Measurements from ENCODE around the gene TJAP1.
"Not testable (repeated sequence)": the region's sequence is repeated elsewhere in the genome, so short reads cannot be mapped to it uniquely, and the experiment has no call there.

TJAP1 gene

DNA sequence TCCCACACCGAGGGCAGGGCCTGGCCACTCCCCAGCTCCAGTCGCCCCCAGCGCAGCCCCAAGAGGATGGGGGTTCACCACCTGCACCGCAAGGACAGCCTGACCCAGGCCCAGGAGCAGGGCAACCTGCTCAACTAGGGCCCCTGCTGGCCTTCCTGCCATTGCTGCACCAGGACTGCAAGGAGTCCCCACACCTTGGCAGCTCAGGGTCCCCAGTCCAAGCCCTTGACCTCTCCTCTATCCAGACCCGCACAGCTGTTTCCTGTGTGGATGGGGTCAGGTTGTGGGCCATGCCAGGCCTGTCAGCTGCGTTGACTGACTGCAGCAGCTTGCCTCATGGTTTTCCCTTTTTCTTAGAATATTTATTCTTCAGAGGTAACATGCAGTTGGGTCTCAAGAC, 28.3 kb downstream of the TJAP1 start:
- no peak for DNase-seq

GRCh38 chr6:43506171-43506570, 28.8 kb downstream of the TJAP1 start:
- no peak for DNase-seq

DNA sequence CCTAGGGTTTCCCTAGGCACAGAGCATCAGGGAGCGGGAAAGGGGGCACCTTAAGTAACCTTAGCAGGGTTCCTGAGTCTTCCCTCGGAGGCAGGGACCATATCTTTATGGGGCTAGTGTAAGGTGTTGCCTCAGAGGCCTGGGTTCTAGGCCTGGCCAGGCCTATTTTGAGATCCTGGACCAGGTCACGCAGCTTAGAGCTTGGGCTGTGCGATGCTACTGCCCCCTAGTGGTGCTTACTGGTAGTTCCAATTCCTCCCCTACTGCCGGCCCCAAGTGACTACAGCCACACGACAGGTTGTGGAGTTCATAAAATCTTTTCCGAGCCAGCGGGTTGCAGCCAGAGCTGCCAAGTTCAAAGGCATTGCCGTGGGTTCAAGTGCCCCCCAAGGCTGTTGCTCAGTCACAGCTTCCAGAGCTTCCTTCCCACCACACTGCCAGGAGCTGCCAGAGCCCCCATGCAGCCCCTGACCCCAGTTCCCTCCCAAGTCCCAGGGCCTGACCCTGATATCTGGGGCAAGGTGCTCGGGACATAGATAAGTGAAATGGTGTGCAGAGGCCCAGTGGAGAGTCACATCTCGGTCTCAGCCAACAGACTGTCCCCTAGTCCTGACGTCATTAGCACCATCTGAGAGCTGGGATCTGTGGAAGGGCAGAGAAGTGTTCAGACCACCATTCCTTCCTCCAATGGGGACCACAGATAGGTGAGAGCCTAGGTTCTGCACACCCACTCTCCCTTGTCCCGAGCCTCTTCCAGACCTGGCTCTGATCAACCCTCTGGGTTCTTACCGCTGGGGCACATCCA, 29.5 kb downstream of the TJAP1 start:
- DNase-seq: peak; percentile 70

DNA sequence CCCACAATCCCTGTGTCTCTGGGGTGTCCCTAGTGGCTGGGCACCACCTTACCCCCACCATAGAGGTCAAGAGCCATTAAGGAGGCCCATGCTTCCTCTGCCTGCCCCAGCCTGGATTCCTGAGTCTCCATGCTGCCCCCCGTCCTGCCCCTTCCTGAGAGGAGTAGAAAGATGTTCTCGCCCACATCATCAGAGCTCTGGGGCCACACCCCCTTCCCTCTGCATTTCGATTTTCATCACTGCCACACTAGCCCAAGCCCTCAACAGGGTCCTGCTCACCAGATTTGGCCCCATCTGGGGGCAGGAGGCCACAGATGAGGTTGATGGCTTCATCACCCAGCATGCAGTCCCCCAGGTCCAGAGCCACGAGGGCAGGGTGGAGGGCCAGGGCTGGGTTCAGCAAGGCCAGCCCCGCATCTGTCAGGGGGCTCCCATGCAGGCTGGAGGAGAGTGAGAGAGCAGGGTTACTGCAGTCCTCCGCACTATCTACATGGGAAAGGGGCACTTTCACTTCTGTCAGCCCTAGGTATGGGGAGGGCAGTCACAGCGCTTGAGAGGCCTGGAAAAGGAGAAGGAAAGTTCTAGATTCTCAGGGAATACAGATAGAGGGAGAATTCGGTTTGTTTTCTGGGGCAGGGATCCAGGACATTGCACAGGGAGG, 31.2 kb downstream of the TJAP1 start:
- DNase-seq: no peak

DNA sequence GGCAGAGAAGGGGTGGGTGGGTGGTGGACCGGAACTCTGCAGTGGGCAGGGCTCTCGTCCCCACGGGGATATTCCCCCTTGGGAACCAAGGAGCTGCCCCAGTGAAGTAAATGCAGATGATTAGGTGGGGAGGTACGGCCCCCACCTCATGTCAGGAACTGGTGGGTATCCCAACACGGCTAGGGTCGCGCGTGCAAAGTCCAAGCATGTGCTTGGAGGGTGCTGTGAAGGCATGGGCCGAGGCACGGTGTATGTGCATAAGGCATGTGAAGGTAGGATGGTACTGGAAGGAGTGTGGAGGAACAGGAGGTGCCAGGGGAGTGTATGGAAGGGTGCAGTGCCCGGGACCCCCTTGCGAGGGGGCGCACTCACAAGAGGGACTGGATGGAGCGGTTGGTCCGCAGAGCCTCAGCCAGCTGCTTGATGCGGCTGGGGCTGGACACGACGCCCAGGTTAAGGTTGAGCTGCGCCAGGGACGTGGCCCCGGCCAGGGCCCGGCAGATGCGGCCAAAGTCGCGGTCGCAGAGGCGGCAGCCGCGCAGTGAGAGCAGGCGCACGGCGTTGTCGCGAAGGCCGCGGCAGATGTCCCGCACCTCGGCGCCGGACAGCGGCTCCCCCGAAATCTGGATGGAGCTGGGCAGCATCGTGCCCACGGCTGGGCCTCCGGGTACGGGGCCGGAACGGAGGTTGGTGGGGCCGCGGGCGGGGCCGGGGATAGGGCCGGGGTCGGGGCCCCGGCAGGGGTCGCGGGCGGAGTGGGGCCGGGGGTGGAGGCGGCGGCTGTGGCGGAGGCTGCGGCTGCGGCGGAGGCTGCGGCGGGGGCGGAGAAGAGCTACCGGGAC, 32.0 kb downstream of the TJAP1 start:
- no peak for DNase-seq

DNA sequence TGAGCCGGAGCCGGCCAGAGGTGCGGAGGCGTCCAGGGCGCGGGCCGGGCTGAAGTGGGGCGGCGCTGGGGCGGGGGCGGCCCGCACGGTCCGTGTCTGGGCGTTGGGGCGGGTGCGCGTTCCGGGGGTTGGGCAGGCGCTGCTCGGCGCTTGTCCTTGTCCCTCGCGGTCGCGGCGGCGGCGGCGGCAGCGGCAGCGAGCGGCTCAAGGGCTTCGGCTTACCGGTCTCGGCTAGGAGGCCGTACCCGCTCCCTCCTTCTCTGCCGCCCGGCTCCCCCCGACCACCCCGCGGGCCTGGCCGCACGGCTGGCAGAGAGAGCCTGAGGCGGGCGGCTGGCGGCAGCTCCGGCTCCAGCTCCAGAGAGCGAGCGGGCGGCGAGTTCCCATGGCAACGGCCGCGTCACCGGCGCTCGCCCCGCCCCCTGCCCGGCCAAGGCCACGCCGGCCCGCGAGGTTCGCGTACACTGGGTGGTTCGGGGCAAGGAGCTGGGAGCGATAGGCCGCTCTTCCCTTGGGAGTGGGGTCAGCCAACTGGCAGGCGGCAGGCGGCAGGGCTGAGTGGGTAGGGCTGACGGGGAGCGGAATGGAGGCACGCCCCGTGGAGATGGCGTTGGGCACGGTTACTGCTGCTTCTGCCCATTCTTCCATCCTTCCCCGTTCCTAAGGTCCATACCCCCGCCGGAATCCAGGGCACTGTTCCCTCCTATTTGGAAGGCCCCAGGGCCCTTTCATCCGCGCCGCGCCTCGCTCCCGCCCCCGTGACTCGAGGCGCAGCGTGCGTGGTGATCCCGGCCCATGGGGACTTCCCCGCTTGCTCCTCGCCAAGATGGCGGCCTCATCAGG, 32.8 kb downstream of the TJAP1 start, which contains the start of gene LRRC73:
Gene LRRC73 (minus strand): TSS at position 363 of the 843 bp plus-strand sequence. CDS start 561 bp downstream, outside the sequence.
- peak; percentile 79 for DNase-seq

DNA sequence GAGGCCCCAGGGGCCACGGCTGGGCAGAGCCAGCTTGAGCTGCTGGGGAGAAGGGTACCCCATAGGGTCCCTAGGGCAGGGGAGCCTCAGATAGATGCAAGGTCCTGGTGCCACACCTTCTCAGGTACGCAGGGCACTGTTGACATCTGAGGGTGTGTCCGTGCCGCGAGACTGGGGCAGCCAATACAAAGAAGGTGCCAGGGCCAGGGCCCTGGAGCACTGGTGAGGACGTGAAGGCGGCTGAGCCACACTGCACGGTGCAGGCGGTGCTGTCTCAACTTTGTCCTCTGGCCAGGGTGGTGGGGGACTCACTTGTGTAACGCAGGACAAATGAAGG, 33.4 kb downstream of the TJAP1 start:
- no peak for DNase-seq

GRCh38 chr6:43511824-43512415, 34.5 kb downstream of the TJAP1 start:
- DNase-seq: no peak

- no peak for DNase-seq
These were observed 38.4 kb downstream of the TJAP1 start for GRCh38 chr6:43515808-43516207.

GRCh38 chr6:43516367-43516696, 39.0 kb downstream of the TJAP1 start:
- DNase-seq: no peak

GRCh38 chr6:43516697-43517504, 39.5 kb downstream of the TJAP1 start, which contains the start of the genes POLR1C and YIPF3:
POLR1C (plus strand) TSS chr6:43517089; CDS start chr6:43517110, 21 bp downstream.
YIPF3 (minus strand) TSS chr6:43516926; CDS start chr6:43516807, 119 bp downstream.
- DNase-seq: peak; percentile 98

- no peak for DNase-seq
These were observed 40.4 kb downstream of the TJAP1 start for GRCh38 chr6:43517505-43518357.

- no peak for DNase-seq
These were observed 42.7 kb downstream of the TJAP1 start for GRCh38 chr6:43520097-43520496.

DNA sequence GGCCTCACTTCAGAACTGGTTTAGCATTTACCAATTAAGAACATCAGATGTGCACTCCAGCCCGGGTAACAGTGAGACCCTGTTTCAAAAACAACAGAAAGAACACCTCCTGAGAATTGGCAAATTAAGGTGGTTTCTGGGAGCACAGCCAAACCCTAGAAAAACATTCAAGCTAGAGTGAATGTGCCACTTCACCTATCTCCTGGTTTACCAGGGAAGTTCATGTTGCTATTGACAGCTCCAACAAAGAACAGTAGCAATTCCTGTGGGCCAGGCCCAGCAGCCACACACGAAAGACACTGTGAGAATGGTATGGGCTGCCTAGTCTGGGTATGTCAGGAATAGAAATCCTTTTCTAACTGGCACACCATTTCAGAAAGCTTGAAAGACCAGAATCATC, 44.5 kb downstream of the TJAP1 start:
- DNase-seq: no peak

DNA sequence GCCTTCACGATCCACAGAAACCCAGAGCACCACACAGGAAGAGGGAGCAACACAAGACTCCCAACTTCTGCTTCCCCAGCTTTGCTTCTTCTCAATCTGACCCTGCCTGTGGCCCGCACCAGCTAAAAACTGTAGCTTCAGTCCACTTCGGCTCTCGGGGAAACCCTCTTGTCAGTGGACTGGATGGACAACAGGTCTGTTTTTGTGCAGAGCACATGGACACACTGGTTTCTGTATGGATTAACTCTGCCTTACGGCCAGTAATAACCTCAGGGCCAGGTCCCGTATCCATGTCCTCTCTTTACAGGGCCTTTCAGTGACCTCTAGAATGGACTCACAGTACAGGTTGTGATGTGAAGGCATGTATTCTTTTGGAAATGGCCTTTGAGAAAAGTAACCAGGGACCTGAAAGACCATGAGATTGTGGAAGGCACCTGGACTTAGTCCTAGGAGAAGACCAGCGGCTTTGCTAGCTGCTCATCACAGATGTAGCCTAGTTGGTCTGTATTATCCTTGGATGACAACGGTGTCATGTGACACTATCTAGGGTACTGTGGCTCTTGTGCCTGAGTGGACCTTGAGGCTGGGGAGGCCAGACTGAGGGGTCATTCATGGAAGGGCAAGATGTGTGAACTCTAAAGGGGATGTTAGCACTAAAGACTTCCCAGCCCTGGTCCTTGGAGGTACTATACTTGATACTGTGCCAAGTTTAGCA, 45.3 kb downstream of the TJAP1 start:
- no peak for DNase-seq

DNA sequence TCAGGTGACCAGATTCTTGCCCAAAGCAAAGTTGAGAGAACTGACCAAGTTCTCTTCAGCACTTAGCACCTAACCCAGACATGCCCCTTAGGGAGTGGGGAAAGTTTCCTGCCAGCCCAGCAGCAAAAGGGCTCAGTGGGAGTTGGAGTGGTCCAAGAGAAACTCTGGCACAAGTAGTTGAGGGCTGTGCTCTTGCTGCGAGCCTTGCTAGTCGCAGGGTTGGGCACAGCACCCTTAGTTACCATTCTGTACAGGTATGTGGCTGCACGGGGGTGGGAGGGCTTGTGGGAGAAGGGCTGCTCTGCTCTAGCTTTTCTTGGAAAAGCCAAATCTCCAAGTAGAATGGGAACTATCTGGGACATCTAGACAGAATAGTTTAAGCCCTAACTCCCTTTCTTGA, 45.9 kb downstream of the TJAP1 start:
- no peak for DNase-seq

DNA sequence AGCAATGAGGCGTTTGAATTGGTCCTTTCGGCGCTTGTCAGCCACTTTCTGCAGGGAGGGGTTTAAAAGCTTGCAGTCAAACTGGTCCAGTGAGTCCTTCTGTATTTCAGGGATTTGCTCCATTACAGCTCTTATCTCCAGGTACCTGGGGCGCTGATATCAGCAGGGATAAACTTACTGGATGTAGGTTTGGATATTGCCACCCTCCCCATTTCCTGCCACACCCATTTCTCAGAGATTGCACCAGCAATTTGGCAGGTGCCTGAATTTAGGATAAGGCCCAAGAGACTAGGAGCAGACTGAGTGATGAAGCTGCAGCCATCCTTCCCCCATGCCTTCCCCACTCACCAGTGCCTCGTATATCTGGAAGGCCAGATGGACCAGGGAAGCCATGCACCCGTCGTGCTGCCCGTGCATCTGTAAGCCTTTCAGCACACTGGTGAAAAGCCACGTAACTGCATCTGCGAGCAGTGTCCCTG, 47.2 kb downstream of the TJAP1 start:
- DNase-seq: no peak

DNA sequence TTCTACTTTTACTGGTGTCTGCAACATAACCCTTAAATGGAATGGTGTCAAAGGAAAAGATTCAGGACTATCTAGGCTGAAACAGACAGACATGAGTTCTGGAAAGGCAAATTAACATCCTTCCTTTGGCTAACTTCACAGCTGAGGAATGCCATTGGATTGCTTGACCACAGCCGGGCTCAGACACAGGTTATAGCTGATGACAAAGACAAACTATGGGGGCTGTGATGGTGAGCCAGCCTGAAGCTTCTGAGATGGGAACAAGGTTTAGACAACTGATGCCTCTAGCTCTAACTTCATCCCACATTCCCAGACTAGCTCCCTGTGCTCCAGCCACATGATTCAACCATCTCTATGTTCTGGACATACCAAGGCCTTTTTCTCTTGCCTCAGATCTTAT, 54.8 kb downstream of the TJAP1 start:
- no peak for DNase-seq

GRCh38 chr6:43538986-43539385, 61.6 kb downstream of the TJAP1 start:
- DNase-seq: not testable (repeated sequence)
